Upper lobe of left lung (tissue), 6 donors: ENCODE data around the gene NEDD8. TPM values are rescaled to one million over a fixed set of nuclear protein-coding genes. Genes with fewer than 3 reads are reported as not detected.
A peak's percentile ranks its signal among the peaks of the same experiment; 100 is the strongest.

ENCODE experiments used
- ATAC-seq, 2 donors: fragments of 200-7000 bp; cut with Tn5 transposase; one replicate each; pipeline ENCODE4 v1.9.1; 2022; ENCODE audit warnings: mild to moderate bottlenecking in 2 of 2, moderate library complexity in 2 of 2; ENCODE audit not compliant: low FRiP score in 2 of 2
- DNase-seq, 2 donors: peaks; one replicate each; pipeline ENCODE4 v3.0.0-alpha.2; 2019 to 2020
- H3K27ac ChIP-seq, 4 donors: fragments of 200-600 bp; sonication (generic); one replicate each; pipeline ENCODE4 v1.5.1; 2016 to 2019
- H3K27me3 ChIP-seq, 4 donors: fragments of 200-600 bp; sonication (generic); one replicate each; pipeline ENCODE4 v1.5.1; 2017 to 2019
- H3K36me3 ChIP-seq, 4 donors: fragments of 200-600 bp; sonication (generic); one replicate each; pipeline ENCODE4 v1.5.1; 2016 to 2019
- H3K4me1 ChIP-seq, 4 donors: fragments of 200-600 bp; sonication (generic); one replicate each; pipeline ENCODE4 v1.5.1; 2018 to 2019
- H3K4me3 ChIP-seq, 4 donors: fragments of 200-600 bp; sonication (generic); one replicate each; pipeline ENCODE4 v1.5.1; 2017 to 2019; ENCODE audit warnings: mild to moderate bottlenecking in 2 of 4, moderate library complexity in 1 of 4
- H3K9me3 ChIP-seq, 4 donors: fragments of 200-600 bp; sonication (generic); one replicate each; pipeline ENCODE4 v1.5.1; 2018 to 2019
- CTCF ChIP-seq, 6 experiments: fragments of 450-650 bp in 4 of 6; fragments of 200-600 bp in 2 of 6; sonication (generic) in 2 of 6; IDR thresholded peaks; one replicate each; pipeline ENCODE4 v1.5.1; 2016 to 2019; ENCODE audit warnings: antibody characterized with exemption in 6 of 6
- EP300 ChIP-seq, 4 donors: sonication (generic); formaldehyde crosslinking; IDR thresholded peaks; one replicate each; pipeline ENCODE4 v1.5.1; 2017; ENCODE audit warnings: antibody characterized with exemption in 4 of 4, control low read depth in 2 of 4
- POLR2A ChIP-seq, 4 donors: fragments of 450-650 bp; IDR thresholded peaks; one replicate each; pipeline ENCODE4 v1.5.1; 2016 to 2017; ENCODE audit warnings: antibody characterized with exemption in 4 of 4, mild to moderate bottlenecking in 2 of 4
- POLR2AphosphoS5 ChIP-seq, 2 donors: sonication (generic); formaldehyde crosslinking; IDR thresholded peaks; one replicate each; pipeline ENCODE4 v1.5.1; 2017; ENCODE audit warnings: antibody characterized with exemption in 2 of 2
- WGBS, 2 donors: methylation state at CpG; one replicate each; pipeline ENCODE4 v1.1.5; 2017 to 2018; 5-methylcytosine and 5-hydroxymethylcytosine counted together
- total RNA-seq, 6 donors: library from RNA; depleted of rRNA in 4 of 6; stranded (reverse); fragments of >200 nt in 4 of 6; gene quantifications; one replicate each; pipeline versions ENCODE4 v1.1.0 to v1.2.1, GENCODE V29; 2016 to 2021
- donor health status: DM: no; HTN: no; CAD: no; lungs with moderate emphysema.
- donor health status: DM: no; HTN: yes; CAD: no; lungs with severe emphysema.

Gene NEDD8
- total RNA-seq, 6 donors from 2014 or later = 39.8 to 144 (median 121) TPM

- ATAC-seq = no peak
- no peak for TF ChIP-seq CTCF (IDR thresholded peaks at IDR 0.05)
- TF ChIP-seq EP300 (IDR thresholded peaks at IDR 0.05) = no peak
- TF ChIP-seq POLR2A (IDR thresholded peaks at IDR 0.05) = no peak
- TF ChIP-seq POLR2AphosphoS5 (IDR thresholded peaks at IDR 0.05) = no peak
- Histone ChIP-seq H3K27me3 (no peaks in the 10 kb centered on the region), H3K9me3 (no peaks in the 10 kb centered on the region), H3K27ac (no peak overlapping the region), H3K36me3 (peaks cover 7 to 49% (median 38%) of the 10 kb centered on the region in 4 donors), H3K4me1 (peaks cover 13 to 37% (median 34%) of the 10 kb centered on the region in 4 donors), H3K4me3 (no peak overlapping the region)
- peak in 1 of 2 donors; percentile 41 for DNase-seq
- 98% methylated on average over 7 to 14 of the region's 14 CpGs for WGBS, 2 donors
These were observed 37.9 kb upstream of the NEDD8 start for GRCh38 chr14:24269910-24270536.

- no peak for TF ChIP-seq CTCF (IDR thresholded peaks at IDR 0.05)
- no peak for TF ChIP-seq POLR2AphosphoS5 (IDR thresholded peaks at IDR 0.05)
- TF ChIP-seq EP300 (IDR thresholded peaks at IDR 0.05) = no peak
- TF ChIP-seq POLR2A (IDR thresholded peaks at IDR 0.05) = no peak
- no peak overlapping the region for H3K27ac ChIP-seq
- no peaks in the 10 kb centered on the region for H3K9me3 ChIP-seq
- no peak for ATAC-seq
- H3K4me1 ChIP-seq = peaks cover 13 to 35% (median 33%) of the 10 kb centered on the region in 4 donors
- WGBS, 2 donors = 93 to 95% methylated on average over 8 of the region's 8 CpGs
- H3K4me3 ChIP-seq = no peak overlapping the region
- peak in 1 of 2 donors; percentile 48 for DNase-seq
- no peaks in the 10 kb centered on the region for H3K27me3 ChIP-seq
- peaks cover 7 to 50% (median 38%) of the 10 kb centered on the region in 4 donors for H3K36me3 ChIP-seq
These were observed 37.2 kb upstream of the NEDD8 start for GRCh38 chr14:24269368-24269767.

GRCh38 chr14:24268225-24268624 is 36.1 kb upstream of the NEDD8 start:
- H3K9me3 ChIP-seq = no peaks in the 10 kb centered on the region
- H3K27me3 ChIP-seq = no peaks in the 10 kb centered on the region
- no peak for TF ChIP-seq POLR2A (IDR thresholded peaks at IDR 0.05)
- no peak for TF ChIP-seq EP300 (IDR thresholded peaks at IDR 0.05)
- no peak for TF ChIP-seq POLR2AphosphoS5 (IDR thresholded peaks at IDR 0.05)
- no peak for TF ChIP-seq CTCF (IDR thresholded peaks at IDR 0.05)
- no peak overlapping the region for H3K27ac ChIP-seq
- no peak overlapping the region for H3K4me3 ChIP-seq
- H3K36me3 ChIP-seq = peaks cover 7 to 54% (median 38%) of the 10 kb centered on the region in 4 donors
- DNase-seq (peak in 1 of 2 donors; percentile 54), ATAC-seq (no peak)
- H3K4me1 ChIP-seq = peaks cover 10 to 24% (median 23%) of the 10 kb centered on the region in 4 donors
- 93 to 94% methylated on average over 8 to 9 of the region's 9 CpGs for WGBS, 2 donors

DNA sequence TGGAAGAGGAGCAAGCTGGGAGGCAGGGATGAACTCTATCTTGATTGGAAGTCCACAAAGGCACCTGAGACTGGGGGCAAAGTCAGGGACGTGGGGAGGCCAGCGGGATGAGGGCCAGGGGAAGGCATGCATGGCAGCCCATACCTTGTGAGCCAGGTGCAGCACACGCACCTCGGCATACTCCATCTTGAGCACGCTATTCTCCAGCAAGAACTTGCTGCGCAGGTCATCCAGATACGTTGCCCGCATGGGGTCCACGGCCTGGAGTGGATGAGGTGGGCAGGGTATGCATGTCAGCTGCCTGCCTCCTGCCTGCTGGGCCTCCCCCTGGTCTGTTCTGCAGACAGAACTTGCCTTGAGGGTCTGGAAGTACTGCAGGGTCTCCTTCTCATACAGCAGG is 35.3 kb upstream of the NEDD8 start:
- H3K36me3 ChIP-seq = peaks cover 7 to 54% (median 38%) of the 10 kb centered on the region in 4 donors
- DNase-seq (no peak), ATAC-seq (no peak)
- H3K4me1 ChIP-seq = peaks cover 9 to 17% (median 16%) of the 10 kb centered on the region in 4 donors
- no peaks in the 10 kb centered on the region for H3K9me3 ChIP-seq
- TF ChIP-seq POLR2A (IDR thresholded peaks at IDR 0.05) (no peak), POLR2AphosphoS5 (IDR thresholded peaks at IDR 0.05) (no peak), EP300 (IDR thresholded peaks at IDR 0.05) (no peak), CTCF (IDR thresholded peaks at IDR 0.05) (no peak)
- H3K27me3 ChIP-seq = no peaks in the 10 kb centered on the region
- no peak overlapping the region for H3K27ac ChIP-seq
- WGBS, 2 donors = 92 to 94% methylated on average over 9 of the region's 9 CpGs
- no peak overlapping the region for H3K4me3 ChIP-seq
